Stomach smooth muscle (tissue), 2 donors: ENCODE data around the gene CST4.
"Not testable (repeated sequence)": the region's sequence is repeated elsewhere in the genome, so short reads cannot be mapped to it uniquely, and the experiment has no call there.

Experiments
- H3K27ac ChIP-seq: one replicate; pipeline ENCODE4 v1.7.0; 2013; ENCODE audit warnings: mild to moderate bottlenecking, low read length, inconsistent platforms
- H3K27me3 ChIP-seq, 2 donors: one replicate each; pipeline ENCODE4 v1.7.0; 2013; ENCODE audit warnings: low read length in 2 of 2; ENCODE audit not compliant: insufficient read depth in 2 of 2, control insufficient read depth in 1 of 2
- H3K36me3 ChIP-seq, 2 donors: one replicate each; pipeline ENCODE4 v1.7.0; 2013; ENCODE audit warnings: low read length in 2 of 2; ENCODE audit not compliant: control insufficient read depth in 2 of 2, insufficient read depth in 2 of 2
- H3K4me1 ChIP-seq: one replicate; pipeline ENCODE4 v1.7.0; 2013; ENCODE audit warnings: low read length; ENCODE audit not compliant: control insufficient read depth, insufficient read depth
- H3K4me3 ChIP-seq, 2 donors: one replicate each; pipeline ENCODE4 v1.7.0; 2013; ENCODE audit warnings: low read length in 2 of 2
- H3K9ac ChIP-seq, 2 donors: one replicate each; pipeline ENCODE4 v1.7.0; 2013; ENCODE audit warnings: low read length in 2 of 2, mild to moderate bottlenecking in 1 of 2
- H3K9me3 ChIP-seq, 2 donors: one replicate each; pipeline ENCODE4 v1.7.0; 2013; ENCODE audit warnings: low read length in 2 of 2; ENCODE audit not compliant: control insufficient read depth in 2 of 2
- donor health status: healthy.
- donor health status: Pancreatic carcinoma.

CST4 gene

DNA sequence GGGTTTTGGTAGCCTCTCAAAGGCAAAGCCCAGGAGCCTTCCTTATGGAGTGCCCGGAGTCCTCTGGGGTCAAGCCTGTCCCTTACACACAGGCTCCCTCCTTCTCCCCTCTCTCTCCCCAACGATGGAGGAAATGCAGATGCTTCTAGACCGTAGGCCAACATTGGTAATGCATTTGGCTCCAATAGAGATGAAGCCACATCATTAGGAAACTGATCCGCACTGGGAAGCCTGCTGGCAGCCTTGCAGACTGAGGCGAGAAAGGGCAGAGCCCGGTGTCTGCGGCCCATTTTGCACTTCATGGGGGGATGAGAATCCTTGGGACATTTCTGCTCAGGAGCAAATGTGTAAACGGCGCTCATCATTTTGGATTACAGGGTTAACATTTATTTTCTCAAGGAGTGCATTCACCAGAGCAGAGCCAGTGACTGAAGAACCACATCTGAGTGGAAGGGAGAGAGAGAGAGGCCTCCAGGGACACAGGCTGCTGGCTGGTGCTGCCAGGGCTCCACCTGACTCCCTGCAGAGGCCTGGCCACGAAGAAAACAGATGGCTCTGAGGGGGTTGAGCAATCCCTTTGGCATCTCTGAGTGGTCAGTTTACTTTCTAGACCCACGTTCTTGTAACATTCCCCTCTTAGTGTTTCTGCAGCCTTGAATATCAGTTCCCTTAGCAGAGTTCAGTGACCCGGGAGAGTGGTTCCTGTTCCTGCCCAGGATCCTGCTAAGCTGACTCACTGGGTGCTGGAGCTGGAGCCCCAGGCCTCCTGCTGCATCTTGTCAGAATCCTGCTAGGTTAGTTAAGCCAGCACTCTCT is 46.7 kb downstream of the CST4 start:
- H3K4me1 ChIP-seq: peaks cover 13% of the 10 kb centered on the region
- no peaks in the 10 kb centered on the region for H3K9me3 ChIP-seq
- no peaks in the 10 kb centered on the region for H3K36me3 ChIP-seq
- H3K9ac ChIP-seq: no peak overlapping the region
- peak overlapping the region; percentile 60 for H3K27ac ChIP-seq
- H3K27me3 ChIP-seq: no peaks in the 10 kb centered on the region
- peak overlapping the region in 1 of 2 donors; percentile 15 for H3K4me3 ChIP-seq

GRCh38 chr20:23640671-23641667 is 47.9 kb downstream of the CST4 start:
- Histone ChIP-seq H3K27me3 (no peaks in the 10 kb centered on the region), H3K9ac (no peak overlapping the region), H3K36me3 (no peaks in the 10 kb centered on the region), H3K4me1 (peaks cover 23% of the 10 kb centered on the region), H3K4me3 (no peak overlapping the region), H3K9me3 (no peaks in the 10 kb centered on the region), H3K27ac (peak overlapping the region; percentile 60)

- Histone ChIP-seq H3K27me3 (no peaks in the 10 kb centered on the region), H3K9ac (no peak overlapping the region), H3K4me1 (peaks cover 28% of the 10 kb centered on the region), H3K36me3 (no peaks in the 10 kb centered on the region), H3K27ac (peak overlapping the region; percentile 60), H3K9me3 (no peaks in the 10 kb centered on the region), H3K4me3 (no peak overlapping the region)
Measured at GRCh38 chr20:23640018-23640601, 48.7 kb downstream of the CST4 start.

GRCh38 chr20:23639490-23639958 is 49.3 kb downstream of the CST4 start:
- Histone ChIP-seq H3K4me1 (peaks cover 34% of the 10 kb centered on the region), H3K9me3 (no peaks in the 10 kb centered on the region), H3K4me3 (no peak overlapping the region), H3K27me3 (no peaks in the 10 kb centered on the region), H3K36me3 (peaks cover 5% of the 10 kb centered on the region in 2 donors), H3K9ac (no peak overlapping the region), H3K27ac (no peak overlapping the region)

DNA sequence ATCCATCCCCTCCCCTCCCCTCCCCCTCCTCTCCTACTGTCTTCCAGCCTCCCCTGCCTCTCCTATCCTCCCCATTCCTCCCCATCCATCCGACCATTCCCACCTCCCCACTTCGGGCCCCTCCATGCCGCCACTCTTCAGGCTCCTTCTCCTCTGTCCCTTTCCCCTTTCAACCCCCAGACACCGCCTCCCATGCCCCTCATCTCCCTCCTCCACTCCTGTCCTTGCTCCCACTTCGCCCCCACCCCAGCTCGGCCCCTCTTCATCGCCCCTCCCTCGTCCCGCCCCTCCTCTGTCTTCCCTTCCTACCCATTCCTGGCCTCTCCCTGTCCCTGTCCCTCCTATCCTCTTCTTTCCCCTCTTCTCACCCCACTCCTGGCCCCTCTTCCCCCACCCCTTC is 50.5 kb downstream of the CST4 start:
- Histone ChIP-seq H3K9ac (no peak overlapping the region), H3K27ac (no peak overlapping the region), H3K9me3 (no peaks in the 10 kb centered on the region), H3K4me1 (peaks cover 40% of the 10 kb centered on the region), H3K27me3 (no peaks in the 10 kb centered on the region), H3K36me3 (peaks cover 7 to 9% of the 10 kb centered on the region in 2 donors), H3K4me3 (no peak overlapping the region)

- H3K27me3 ChIP-seq: no peaks in the 10 kb centered on the region
- peaks cover 39% of the 10 kb centered on the region for H3K4me1 ChIP-seq
- no peaks in the 10 kb centered on the region for H3K9me3 ChIP-seq
- H3K36me3 ChIP-seq: peaks cover 11 to 13% of the 10 kb centered on the region in 2 donors
- H3K4me3 ChIP-seq: peak within 1 kb of the TSS; percentile 85 to 90
- peak within 1 kb of the TSS; percentile 85 for H3K27ac ChIP-seq
- peak within 1 kb of the TSS; percentile 75 to 93 for H3K9ac ChIP-seq
Measured at GRCh38 chr20:23637282-23638221, 51.3 kb downstream of the CST4 start, which contains the start of gene CST3. Gene CST3 (minus strand): TSS chr20:23637955. CDS start chr20:23637862, 93 bp downstream.

DNA sequence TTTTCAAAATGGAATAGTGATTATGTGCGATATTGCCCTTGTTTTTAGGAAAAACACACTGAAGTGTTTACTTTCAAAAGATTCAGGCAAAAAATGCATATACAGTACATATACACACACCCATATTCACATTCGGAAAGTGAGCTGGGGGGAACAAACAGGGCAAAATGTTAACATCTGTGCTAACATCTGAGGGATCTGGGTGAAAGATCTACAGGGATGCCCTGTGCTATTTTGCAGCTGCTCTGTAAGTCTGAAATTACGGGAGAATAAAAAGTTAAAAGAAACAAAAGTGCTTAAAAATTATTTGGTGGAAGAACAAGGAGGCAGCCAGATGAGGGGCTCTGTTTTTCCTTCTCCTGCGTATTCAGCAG is 51.9 kb downstream of the CST4 start:
- Histone ChIP-seq H3K9me3 (no peaks in the 10 kb centered on the region), H3K9ac (peak overlapping the region; percentile 75 to 93), H3K27ac (peak overlapping the region; percentile 85), H3K4me3 (peak overlapping the region; percentile 85 to 90), H3K27me3 (no peaks in the 10 kb centered on the region), H3K36me3 (peaks cover 12 to 13% of the 10 kb centered on the region in 2 donors), H3K4me1 (peaks cover 33% of the 10 kb centered on the region)

- Histone ChIP-seq H3K27me3 (no peaks in the 10 kb centered on the region), H3K27ac (peak overlapping the region; percentile 85), H3K36me3 (peaks cover 12 to 14% of the 10 kb centered on the region in 2 donors), H3K4me1 (peaks cover 29% of the 10 kb centered on the region), H3K4me3 (peak overlapping the region; percentile 85 to 90), H3K9ac (peak overlapping the region; percentile 75 to 93), H3K9me3 (no peaks in the 10 kb centered on the region)
Measured at GRCh38 chr20:23636182-23636907, 52.5 kb downstream of the CST4 start.

DNA sequence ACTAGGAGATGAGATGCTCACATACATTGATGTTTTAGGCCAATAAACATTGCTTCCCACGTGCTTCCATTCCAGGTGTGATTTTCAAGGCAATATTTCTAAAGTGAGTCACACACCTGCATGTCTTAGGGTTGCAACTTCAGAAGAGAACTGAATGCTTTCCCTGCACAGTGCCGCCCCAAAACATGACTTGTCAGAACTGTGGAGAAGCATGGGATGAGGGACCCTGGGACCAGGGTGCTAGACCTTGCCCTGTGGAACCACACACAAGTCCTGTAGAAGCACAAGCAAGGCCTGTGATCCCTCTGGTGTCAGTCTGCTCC is 53.1 kb downstream of the CST4 start:
- not testable (repeated sequence) for H3K27me3 ChIP-seq, H3K9me3 ChIP-seq, H3K9ac ChIP-seq
- H3K36me3 ChIP-seq: peaks cover 12 to 14% of the 10 kb centered on the region in 2 donors
- peak overlapping the region; percentile 85 for H3K27ac ChIP-seq
- peaks cover 28% of the 10 kb centered on the region for H3K4me1 ChIP-seq
- peak overlapping the region; percentile 85 to 90 for H3K4me3 ChIP-seq
